Measurements from ENCODE around the gene ANKFY1. TPM values are rescaled to one million over a fixed set of nuclear protein-coding genes. Genes with fewer than 3 reads are reported as not detected.

ANKFY1 gene
- total and polyA plus RNA-seq, 2 experiments from 2014 or later: 20.1 to 24.2 TPM

DNA sequence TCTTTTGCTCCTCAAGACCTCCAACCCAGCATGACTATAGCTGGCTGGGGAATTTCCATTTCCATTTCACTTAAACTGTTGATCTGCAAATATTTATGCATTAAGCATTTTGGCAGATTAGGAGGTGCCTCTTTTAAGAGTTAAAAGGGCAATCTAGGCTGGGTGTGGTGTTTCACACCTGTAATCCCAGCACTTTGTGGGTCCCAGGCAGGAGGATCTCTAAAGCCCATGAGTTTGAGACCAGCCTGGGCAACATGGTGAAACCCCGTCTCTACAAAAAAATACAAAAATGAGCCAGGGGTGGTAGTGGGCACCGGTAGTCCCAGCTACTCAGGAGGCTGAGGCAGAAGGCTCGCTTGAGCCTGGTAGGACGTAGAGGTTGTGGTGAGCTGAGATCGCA lies 17.1 kb downstream of the ANKFY1 start:
- TF ChIP-seq EZH2phosphoT487 (IDR thresholded peaks at IDR 0.05; ENCODE audit: insufficient read depth, low read depth) (no peak), EZH2 (IDR thresholded peaks at IDR 0.05; ENCODE audit: insufficient read depth, poor library complexity, severe bottlenecking) (no peak)
- no peaks in the 10 kb centered on the region for H3K9me2 ChIP-seq (ENCODE audit: insufficient read depth)
- no peak overlapping the region for H3K4me2 ChIP-seq (ENCODE audit: unreplicated experiment)
- DNase-seq: no peak
- peaks cover 12% of the 10 kb centered on the region; the same call in 1 of the 2 replicates for H4K20me1 ChIP-seq (ENCODE audit: insufficient read depth)
- no peak overlapping the region for H3K27ac ChIP-seq
- no peaks in the 10 kb centered on the region for H3F3A ChIP-seq (ENCODE audit: insufficient read depth)
- no peaks in the 10 kb centered on the region for H3K36me3 ChIP-seq (ENCODE audit: low read depth)
- no peak overlapping the region for H3K9ac ChIP-seq
- WGBS, 2 experiments (ENCODE audit: low coverage in 1 of 2, low lambda C conversion rate in 2 of 2, missing lambda C conversion rate in 2 of 2): 79 to 89% methylated on average over 5 of the region's 5 CpGs
- H3K27me3 ChIP-seq (replicated peaks; ENCODE audit: insufficient read depth): no peaks in the 10 kb centered on the region
- peaks cover 9% of the 10 kb centered on the region for H3K4me1 ChIP-seq (ENCODE audit: insufficient read depth)
- H2AFZ ChIP-seq: no peak overlapping the region
- H3K9me3 ChIP-seq (ENCODE audit: low read depth): no peaks in the 10 kb centered on the region
- no peak overlapping the region for H3K4me3 ChIP-seq
- in situ Hi-C loops (cut with MboI): no loop called here
- peaks cover 98% of the 10 kb centered on the region for H3K79me2 ChIP-seq (ENCODE audit: insufficient read depth)

DNA sequence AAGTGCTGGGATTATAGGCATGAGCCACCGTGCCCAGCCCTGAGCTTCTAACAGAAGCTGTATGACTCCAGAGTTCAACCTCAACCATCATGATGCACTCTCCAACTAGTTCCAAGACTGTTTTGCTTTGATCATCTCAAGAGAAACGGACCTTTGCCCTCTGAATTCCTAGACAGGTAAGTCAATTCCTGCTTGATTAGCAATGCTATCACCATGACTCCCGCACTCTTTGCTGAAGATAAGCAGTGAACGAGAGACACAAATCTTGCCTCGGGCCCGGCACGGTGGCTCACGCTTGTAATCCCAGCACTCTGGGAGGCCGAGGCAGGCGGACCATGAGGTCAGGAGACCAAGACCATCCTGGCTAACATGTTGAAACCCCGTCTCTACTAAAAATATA lies 22.2 kb downstream of the ANKFY1 start:
- H3K9ac ChIP-seq: no peak overlapping the region
- no peak overlapping the region for H3K27ac ChIP-seq
- H3K9me3 ChIP-seq (ENCODE audit: low read depth): no peaks in the 10 kb centered on the region
- H3K9me2 ChIP-seq (ENCODE audit: insufficient read depth): no peaks in the 10 kb centered on the region
- no peak overlapping the region for H3K4me2 ChIP-seq (ENCODE audit: unreplicated experiment)
- H3K4me3 ChIP-seq: no peak overlapping the region
- H2AFZ ChIP-seq: no peak overlapping the region
- no peak for DNase-seq
- H3K27me3 ChIP-seq (replicated peaks; ENCODE audit: insufficient read depth): no peaks in the 10 kb centered on the region
- in situ Hi-C loops (cut with MboI): no loop called here
- TF ChIP-seq EZH2phosphoT487 (IDR thresholded peaks at IDR 0.05; ENCODE audit: insufficient read depth, low read depth) (no peak), EZH2 (IDR thresholded peaks at IDR 0.05; ENCODE audit: insufficient read depth, poor library complexity, severe bottlenecking) (no peak)
- peaks cover 81% of the 10 kb centered on the region for H3K79me2 ChIP-seq (ENCODE audit: insufficient read depth)
- H4K20me1 ChIP-seq (ENCODE audit: insufficient read depth): no peaks in the 10 kb centered on the region
- WGBS, 2 experiments (ENCODE audit: low coverage in 1 of 2, low lambda C conversion rate in 2 of 2, missing lambda C conversion rate in 2 of 2): 96 to 97% methylated on average over 11 of the region's 11 CpGs
- H3K36me3 ChIP-seq (ENCODE audit: low read depth): peaks cover 10% of the 10 kb centered on the region
- peaks cover under 1% of the 10 kb centered on the region; the same call in 1 of the 2 replicates for H3K4me1 ChIP-seq (ENCODE audit: insufficient read depth)
- no peaks in the 10 kb centered on the region; the same call in 1 of the 2 replicates for H3F3A ChIP-seq (ENCODE audit: insufficient read depth)

DNA sequence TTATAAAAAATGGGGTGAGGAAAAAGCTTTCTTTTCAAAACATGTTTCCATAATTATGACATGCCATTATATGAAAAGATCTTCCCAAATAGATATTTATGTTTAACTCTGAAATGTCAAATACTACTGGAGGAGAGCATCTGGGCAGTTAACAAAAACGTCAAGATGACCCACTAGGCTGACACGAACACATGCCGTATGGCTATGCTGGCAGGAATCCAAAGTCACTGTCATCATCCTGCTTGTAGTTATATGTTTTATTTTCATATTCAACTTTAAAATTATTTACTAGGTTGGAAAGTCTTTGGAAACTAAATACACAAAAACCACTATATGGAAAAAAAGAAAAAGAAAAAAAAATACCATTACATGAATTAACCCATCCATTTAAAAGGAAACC lies 27.3 kb downstream of the ANKFY1 start:
- H3K9me2 ChIP-seq (ENCODE audit: insufficient read depth): no peaks in the 10 kb centered on the region
- TF ChIP-seq EZH2phosphoT487 (IDR thresholded peaks at IDR 0.05; ENCODE audit: insufficient read depth, low read depth): no peak
- no peak for TF ChIP-seq EZH2 (IDR thresholded peaks at IDR 0.05; ENCODE audit: insufficient read depth, poor library complexity, severe bottlenecking)
- H3K27ac ChIP-seq: no peak overlapping the region
- 16 to 22% methylated on average over 3 of the region's 3 CpGs for WGBS, 2 experiments (ENCODE audit: low coverage in 1 of 2, low lambda C conversion rate in 2 of 2, missing lambda C conversion rate in 2 of 2)
- H3K27me3 ChIP-seq (replicated peaks; ENCODE audit: insufficient read depth): no peaks in the 10 kb centered on the region
- peaks cover 28% of the 10 kb centered on the region for H3F3A ChIP-seq (ENCODE audit: insufficient read depth)
- H3K9ac ChIP-seq: no peak overlapping the region
- H3K4me3 ChIP-seq: no peak overlapping the region
- DNase-seq: no peak
- in situ Hi-C loops (cut with MboI): no loop called here
- no peaks in the 10 kb centered on the region for H3K9me3 ChIP-seq (ENCODE audit: low read depth)
- no peak overlapping the region for H3K4me2 ChIP-seq (ENCODE audit: unreplicated experiment)
- H2AFZ ChIP-seq: no peak overlapping the region
- H3K79me2 ChIP-seq (ENCODE audit: insufficient read depth): peaks cover 49% of the 10 kb centered on the region
- peaks cover 34% of the 10 kb centered on the region for H3K4me1 ChIP-seq (ENCODE audit: insufficient read depth)
- H4K20me1 ChIP-seq (ENCODE audit: insufficient read depth): no peaks in the 10 kb centered on the region
- peaks cover 17% of the 10 kb centered on the region for H3K36me3 ChIP-seq (ENCODE audit: low read depth)

DNA sequence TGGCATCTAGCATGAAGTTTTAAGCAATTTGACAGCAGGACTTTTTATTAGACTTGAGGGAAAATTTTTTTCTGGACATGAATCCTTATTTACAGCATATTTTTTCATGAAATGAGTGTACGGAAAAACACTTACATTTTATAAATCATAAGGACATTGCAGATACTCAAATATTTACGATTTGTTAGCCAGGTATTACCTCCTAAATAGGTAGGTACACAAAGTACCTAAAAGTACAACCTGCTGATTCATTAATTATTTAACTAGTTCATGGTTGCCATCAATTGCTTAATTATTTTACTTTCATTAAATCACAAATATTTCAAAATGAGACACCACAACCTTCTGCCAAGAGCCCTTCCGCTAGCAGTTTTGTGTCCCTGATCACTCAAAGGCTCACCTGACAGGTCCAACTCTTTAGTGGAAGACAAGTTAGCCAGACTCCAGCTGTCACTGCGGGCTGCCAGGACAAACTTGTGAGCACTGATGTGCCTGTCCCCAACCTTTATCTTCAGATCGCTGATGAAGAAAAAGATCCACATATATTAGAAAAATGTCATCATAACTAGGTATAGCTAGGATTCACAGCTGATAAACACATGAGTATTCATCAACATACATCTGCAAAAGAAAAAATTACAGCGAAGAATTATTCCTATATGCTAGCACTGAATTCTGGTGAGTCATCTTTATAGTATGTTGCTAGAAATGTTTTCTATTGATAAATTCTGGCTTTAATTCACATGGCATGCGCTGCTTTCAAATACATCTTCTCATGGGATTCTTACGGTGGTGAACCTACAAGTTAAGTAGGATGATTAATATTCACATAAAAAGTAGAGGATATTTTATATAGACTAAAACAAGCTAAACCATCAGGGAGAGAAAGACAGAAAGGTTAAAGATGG lies 28.2 kb downstream of the ANKFY1 start:
- no peak for TF ChIP-seq EZH2 (IDR thresholded peaks at IDR 0.05; ENCODE audit: insufficient read depth, poor library complexity, severe bottlenecking)
- TF ChIP-seq EZH2phosphoT487 (IDR thresholded peaks at IDR 0.05; ENCODE audit: insufficient read depth, low read depth): no peak
- H4K20me1 ChIP-seq (ENCODE audit: insufficient read depth): no peaks in the 10 kb centered on the region
- H3K9me2 ChIP-seq (ENCODE audit: insufficient read depth): no peaks in the 10 kb centered on the region
- peaks cover 36% of the 10 kb centered on the region for H3F3A ChIP-seq (ENCODE audit: insufficient read depth)
- no peak overlapping the region for H3K4me2 ChIP-seq (ENCODE audit: unreplicated experiment)
- no peak overlapping the region for H3K27ac ChIP-seq
- H3K36me3 ChIP-seq (ENCODE audit: low read depth): peaks cover 13% of the 10 kb centered on the region
- H3K4me3 ChIP-seq: no peak overlapping the region
- no peaks in the 10 kb centered on the region for H3K9me3 ChIP-seq (ENCODE audit: low read depth)
- H3K9ac ChIP-seq: no peak overlapping the region
- in situ Hi-C loops (cut with MboI): no loop called here
- H2AFZ ChIP-seq: no peak overlapping the region
- WGBS, 2 experiments (ENCODE audit: low coverage in 1 of 2, low lambda C conversion rate in 2 of 2, missing lambda C conversion rate in 2 of 2): 91 to 92% methylated on average over 8 of the region's 8 CpGs
- H3K79me2 ChIP-seq (ENCODE audit: insufficient read depth): peaks cover 49% of the 10 kb centered on the region
- H3K27me3 ChIP-seq (replicated peaks; ENCODE audit: insufficient read depth): no peaks in the 10 kb centered on the region
- no peak for DNase-seq
- peaks cover 42% of the 10 kb centered on the region for H3K4me1 ChIP-seq (ENCODE audit: insufficient read depth)
